MM.1S (cell line): ENCODE data around the gene UBE2K.

ENCODE experiments used
- EZH2 ChIP-seq: fragments of 300-600 bp; sonication (generic); optimal IDR thresholded peaks from 2 replicates; pipeline ENCODE3; 2017; ENCODE audit warnings: low read depth, mild to moderate bottlenecking, antibody characterized with exemption, low read length, mixed read lengths
- TF ChIP-seq, protein P1 (sequence below): fragments of 300-600 bp; sonication (generic); IDR thresholded peaks from 2 replicates; pipeline ENCODE4 v1.5.1; 2016; ENCODE audit warnings: antibody characterized with exemption, low read length, mixed read lengths

DNA sequence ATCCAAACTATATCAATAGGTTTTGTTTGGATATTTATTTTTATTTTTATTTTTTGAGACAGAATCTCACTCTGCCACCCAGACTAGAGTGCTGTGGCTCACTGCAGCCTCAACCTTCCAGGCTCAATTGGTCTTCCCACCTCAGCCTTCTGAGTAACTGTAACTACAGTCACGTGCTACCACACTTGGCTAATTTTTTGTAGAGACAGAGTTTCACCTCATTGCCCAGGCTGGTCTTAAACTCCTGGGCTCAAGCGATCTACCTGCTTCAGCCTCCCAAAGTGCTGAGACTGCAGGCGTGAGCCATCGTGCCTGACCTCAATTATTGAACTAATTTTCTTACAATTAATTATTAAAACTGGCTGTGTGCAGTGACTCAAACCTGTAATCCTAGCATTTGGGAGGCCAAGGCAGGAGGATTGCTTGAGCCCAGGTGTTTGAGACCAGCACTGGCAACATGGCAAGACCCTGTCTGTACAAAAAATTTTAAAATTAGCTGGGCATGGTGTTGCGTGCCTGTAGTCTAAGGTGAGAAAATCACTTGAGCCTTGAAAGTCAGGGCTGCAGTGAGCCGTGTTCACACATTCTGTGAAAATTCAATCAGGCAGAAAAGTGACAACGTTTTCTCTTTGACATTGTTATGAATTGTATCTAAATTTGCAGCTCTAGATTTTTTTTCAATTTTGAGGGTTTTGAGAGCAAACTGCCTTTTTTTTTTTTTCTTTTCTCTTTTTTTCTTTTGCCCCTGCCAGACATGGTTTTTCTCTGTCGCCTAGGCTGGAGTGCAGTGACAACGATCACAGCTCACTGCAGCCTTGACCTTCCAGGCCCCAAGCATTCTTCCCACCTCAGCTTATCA lies 66.0 kb downstream of the UBE2K start:
- TF ChIP-seq, protein P1, sequence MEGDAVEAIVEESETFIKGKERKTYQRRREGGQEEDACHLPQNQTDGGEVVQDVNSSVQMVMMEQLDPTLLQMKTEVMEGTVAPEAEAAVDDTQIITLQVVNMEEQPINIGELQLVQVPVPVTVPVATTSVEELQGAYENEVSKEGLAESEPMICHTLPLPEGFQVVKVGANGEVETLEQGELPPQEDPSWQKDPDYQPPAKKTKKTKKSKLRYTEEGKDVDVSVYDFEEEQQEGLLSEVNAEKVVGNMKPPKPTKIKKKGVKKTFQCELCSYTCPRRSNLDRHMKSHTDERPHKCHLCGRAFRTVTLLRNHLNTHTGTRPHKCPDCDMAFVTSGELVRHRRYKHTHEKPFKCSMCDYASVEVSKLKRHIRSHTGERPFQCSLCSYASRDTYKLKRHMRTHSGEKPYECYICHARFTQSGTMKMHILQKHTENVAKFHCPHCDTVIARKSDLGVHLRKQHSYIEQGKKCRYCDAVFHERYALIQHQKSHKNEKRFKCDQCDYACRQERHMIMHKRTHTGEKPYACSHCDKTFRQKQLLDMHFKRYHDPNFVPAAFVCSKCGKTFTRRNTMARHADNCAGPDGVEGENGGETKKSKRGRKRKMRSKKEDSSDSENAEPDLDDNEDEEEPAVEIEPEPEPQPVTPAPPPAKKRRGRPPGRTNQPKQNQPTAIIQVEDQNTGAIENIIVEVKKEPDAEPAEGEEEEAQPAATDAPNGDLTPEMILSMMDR = no peak
- TF ChIP-seq EZH2 = no peak
